GM13976 (cell line): ENCODE measurements around the gene CREM.

ENCODE experiments used
- DNase-seq: peaks from one replicate; pipeline ENCODE4 v3.0.0; 2012; ENCODE audit warnings: low spot score
- in situ Hi-C: fragments of 300-500 bp; cut with MboI; formaldehyde crosslinking; loops from one replicate; pipeline ENCODE4 v1.12.0; 2022; ENCODE audit warnings: low sequenced_read_pairs, mixed read lengths, inconsistent platforms; ENCODE audit not compliant: unreplicated experiment
- TF ChIP-seq, protein P1 (sequence below): IDR thresholded peaks from 2 replicates; pipeline ENCODE4 v1.5.1; 2012; ENCODE audit warnings: borderline replicate concordance, mild to moderate bottlenecking; ENCODE audit not compliant: insufficient read depth; ENCODE audit errors: extremely low read depth, missing control alignments, control extremely low read depth

Gene CREM

DNA sequence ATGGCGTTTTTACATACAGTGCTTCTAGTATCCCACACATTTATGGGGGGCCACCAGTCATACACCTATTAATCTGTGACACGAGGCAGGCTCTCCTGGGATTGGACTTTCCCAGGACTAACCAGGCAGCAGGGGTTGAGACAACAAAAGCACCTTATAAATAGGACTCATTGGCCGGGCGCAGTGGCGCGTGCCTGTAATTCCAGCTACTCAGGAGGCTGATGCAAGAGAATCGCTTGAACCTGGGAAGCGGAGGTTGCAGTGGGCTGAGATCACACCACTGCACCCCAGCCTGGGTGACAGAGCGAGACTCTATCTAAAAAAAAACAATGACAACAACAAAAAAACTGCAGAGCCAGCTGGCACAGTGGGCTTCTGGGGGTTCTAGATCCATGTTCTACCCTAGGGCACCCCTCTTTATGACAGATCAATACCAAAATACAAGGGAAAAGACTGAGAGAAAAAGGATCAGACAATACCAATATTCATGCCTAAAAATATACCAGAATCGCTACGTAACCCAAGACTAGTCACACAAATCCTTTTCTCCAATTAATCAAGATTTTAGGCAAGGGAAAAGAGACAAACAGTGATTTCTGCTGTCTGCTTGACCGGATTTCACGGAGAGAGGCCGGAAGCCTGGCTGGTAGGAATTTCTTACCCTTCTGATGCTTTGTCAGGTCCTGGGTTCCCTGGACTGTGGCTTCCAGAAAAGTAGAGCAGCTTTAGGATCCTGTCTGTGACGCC, 111.3 kb downstream of the CREM start:
- TF ChIP-seq, protein P1, sequence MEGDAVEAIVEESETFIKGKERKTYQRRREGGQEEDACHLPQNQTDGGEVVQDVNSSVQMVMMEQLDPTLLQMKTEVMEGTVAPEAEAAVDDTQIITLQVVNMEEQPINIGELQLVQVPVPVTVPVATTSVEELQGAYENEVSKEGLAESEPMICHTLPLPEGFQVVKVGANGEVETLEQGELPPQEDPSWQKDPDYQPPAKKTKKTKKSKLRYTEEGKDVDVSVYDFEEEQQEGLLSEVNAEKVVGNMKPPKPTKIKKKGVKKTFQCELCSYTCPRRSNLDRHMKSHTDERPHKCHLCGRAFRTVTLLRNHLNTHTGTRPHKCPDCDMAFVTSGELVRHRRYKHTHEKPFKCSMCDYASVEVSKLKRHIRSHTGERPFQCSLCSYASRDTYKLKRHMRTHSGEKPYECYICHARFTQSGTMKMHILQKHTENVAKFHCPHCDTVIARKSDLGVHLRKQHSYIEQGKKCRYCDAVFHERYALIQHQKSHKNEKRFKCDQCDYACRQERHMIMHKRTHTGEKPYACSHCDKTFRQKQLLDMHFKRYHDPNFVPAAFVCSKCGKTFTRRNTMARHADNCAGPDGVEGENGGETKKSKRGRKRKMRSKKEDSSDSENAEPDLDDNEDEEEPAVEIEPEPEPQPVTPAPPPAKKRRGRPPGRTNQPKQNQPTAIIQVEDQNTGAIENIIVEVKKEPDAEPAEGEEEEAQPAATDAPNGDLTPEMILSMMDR = no peak
- in situ Hi-C loops = no loop called here
- DNase-seq = no peak

DNA sequence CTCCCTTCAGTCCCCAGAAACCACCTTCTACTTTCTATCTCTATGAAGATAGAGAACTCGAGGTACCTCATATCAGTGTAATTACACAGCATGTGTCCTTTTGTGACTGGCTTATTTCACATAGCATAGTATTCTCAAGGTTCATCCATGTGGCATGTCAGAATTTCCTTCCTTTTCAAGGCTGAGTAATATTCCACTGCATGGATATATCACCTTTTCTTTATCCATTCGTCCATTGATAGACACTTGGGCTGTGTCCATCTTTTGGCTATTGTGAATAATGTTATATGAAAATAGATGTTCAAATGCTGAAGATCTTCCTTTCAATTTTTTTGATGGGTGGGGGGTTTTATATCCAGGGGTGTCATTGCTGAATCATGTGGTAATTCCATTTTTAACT, 117.9 kb downstream of the CREM start:
- TF ChIP-seq, protein P1 = no peak
- no peak for DNase-seq
- in situ Hi-C loops = no loop called here

DNA sequence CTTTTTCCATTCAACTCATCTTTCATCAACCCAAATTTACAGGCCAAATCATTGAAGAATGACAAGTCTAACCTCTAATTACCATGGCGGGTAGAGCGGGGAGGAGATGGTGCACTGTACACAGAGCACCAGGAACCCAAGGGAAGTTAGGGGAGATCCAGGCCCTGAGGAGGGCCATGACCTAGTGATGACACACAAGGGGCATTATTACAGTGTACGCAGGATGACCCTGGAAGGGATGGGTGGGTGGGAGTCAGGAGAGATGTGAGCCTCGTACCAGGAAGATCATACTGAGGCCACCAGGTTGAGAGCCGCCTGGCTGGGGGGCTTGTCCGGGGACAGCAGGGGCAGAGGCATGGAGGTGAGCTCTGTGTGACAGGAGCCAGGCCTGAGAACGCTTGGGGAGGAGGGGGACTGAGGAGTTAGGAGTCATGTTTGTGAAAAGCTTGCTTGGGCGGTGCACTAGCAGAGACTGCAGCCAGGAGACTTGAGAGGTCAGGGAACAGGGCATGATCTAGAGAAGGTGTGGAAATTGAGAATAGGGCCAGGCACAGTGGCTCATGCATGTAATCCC, 120.2 kb downstream of the CREM start:
- TF ChIP-seq, protein P1 = no peak
- in situ Hi-C loops = no loop called here
- DNase-seq = no peak

DNA sequence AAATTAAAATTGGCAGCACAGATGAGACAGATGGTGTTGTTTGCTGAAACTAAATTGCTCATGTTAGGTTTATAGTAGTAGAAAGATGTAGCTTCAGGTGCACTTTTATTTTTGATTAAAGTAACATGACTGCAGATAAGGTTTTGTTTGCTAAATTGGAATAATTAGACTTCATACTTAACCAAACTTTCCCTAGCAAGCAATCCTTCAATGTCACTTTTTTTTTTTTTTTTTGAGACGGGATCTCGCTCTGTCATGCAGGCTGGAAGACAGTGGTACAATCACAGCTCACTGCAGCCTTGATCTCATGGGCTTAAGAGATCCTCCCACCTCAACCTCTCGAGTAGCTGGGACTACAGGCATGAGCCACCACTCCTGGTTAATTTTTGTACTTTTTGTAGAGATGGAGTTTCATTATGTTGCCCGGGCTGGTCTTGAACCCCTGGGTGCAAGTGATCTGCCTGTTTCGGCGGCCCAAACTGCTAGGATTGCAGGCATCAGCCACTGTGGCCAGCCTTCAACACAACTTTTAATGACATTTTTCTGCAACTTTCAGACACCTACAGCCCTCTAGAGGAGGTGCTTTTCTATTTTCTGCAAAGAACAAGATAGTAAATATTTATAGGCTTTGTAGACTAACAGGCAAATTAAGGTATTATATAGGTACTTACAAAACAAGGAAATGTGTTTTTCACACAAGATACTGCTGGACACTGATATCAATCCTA, 124.9 kb downstream of the CREM start:
- no peak for DNase-seq
- TF ChIP-seq, protein P1 = no peak
- in situ Hi-C loops = no loop called here

DNA sequence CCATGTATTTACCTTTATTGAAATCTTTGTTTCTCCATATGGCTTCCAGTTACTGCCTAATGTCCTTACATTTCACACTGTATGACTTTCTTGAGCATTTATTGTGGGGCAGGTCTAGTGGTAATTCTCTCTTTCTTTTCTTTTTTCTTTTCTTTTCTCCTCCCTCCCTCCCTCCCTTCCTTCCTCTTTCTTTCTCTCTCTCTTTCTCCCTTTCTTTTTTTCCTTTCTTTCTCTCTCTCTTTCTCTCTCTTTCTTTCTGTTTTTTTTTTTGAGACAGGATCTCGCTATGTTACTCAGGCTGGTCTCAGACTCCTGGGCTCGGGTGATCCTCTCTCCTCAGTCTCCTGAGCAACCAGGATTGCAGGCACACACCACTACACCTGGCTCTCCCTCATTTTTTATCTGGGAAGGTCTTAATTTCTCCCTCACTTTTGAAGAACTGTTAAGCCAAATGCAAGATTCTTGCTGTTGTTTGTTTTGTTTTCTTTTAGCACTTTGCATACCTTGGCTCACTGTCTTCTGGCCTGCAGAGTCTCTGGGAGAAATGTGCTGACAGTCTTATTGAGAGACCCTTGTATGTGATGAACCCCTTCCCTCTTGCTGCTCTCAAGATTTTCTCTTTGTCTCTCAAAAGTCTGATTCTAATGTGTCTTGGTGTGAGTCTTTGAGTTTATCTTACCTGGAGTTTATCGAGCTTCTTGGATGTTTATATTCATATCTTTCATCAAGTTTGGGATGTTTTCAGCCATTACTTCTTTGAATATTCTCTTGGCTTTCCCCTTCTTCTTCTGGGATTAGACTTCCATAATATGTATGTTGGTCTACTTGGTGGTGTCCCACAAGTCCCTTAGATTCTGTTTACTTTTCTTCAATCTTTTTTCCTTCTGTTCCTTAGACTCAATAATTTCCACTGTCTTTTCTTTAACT, 130.7 kb downstream of the CREM start:
- no peak for DNase-seq
- in situ Hi-C loops = no loop called here
- TF ChIP-seq, protein P1 = no peak
